Measurements from ENCODE around the gene ATP6V0A4.

- TF ChIP-seq CTCF (IDR thresholded peaks at IDR 0.05): no peak
- TF ChIP-seq POLR2AphosphoS5 (IDR thresholded peaks at IDR 0.05): no peak
Observed at GRCh38 chr7:138835087-138835486, 37.1 kb upstream of the ATP6V0A4 start.

Measured in breast epithelium (tissue), 3 donors.